ENCODE results near the gene MAP3K12. TPM values are rescaled to one million over a fixed set of nuclear protein-coding genes. Genes with fewer than 3 reads are reported as not detected.

Gene MAP3K12
- total and polyA plus RNA-seq, 2 donors from 2014 or later, result 15.2 to 21.8 TPM

GRCh38 chr12:53500776-53501614 is 1.7 kb upstream of the MAP3K12 start, which contains the start of gene TARBP2:
Gene TARBP2 (plus strand): TSS chr12:53501283. CDS start chr12:53501409, 126 bp downstream.
- intact Hi-C loops (cut with DNase I), result no loop called here
- FAIRE-seq (peak; percentile 98), DNase-seq (peak; percentile 99 to 100 (median 99))
- Histone ChIP-seq H3K36me3 (ENCODE audit: control insufficient read depth in 2 of 3, insufficient read depth in 3 of 3, low read length in 3 of 3) (peaks cover 0 to 8% (median 4%) of the 10 kb centered on the region in 3 donors), H3K9ac (ENCODE audit: low read length in 3 of 3) (peak within 1 kb of the TSS; percentile 79 to 100 (median 91)), H3K27ac (ENCODE audit: low read depth in 2 of 2, low read length in 2 of 2) (peak within 1 kb of the TSS; percentile 98 to 100), H3K9me3 (ENCODE audit: control insufficient read depth in 2 of 3, insufficient read depth in 1 of 3, low read length in 3 of 3) (no peaks in the 10 kb centered on the region), H3K4me3 (ENCODE audit: low read length in 3 of 3) (peak within 1 kb of the TSS; percentile 82 to 95 (median 83)), H3K4me1 (ENCODE audit: control insufficient read depth in 2 of 3, insufficient read depth in 2 of 3, low read depth in 1 of 3, low read length in 3 of 3) (peaks cover 2 to 31% (median 20%) of the 10 kb centered on the region in 3 donors), H3K27me3 (ENCODE audit: control insufficient read depth, insufficient read depth, low read length) (no peaks in the 10 kb centered on the region)
- TF ChIP-seq CTCF (IDR thresholded peaks at IDR 0.05; ENCODE audit: borderline replicate concordance, extremely low read depth, insufficient read depth), result no peak

- FAIRE-seq (no peak), DNase-seq (peak in 3 of 5 donors; percentile 59 to 83 (median 73))
- H3K36me3 ChIP-seq (ENCODE audit: control insufficient read depth in 2 of 3, insufficient read depth in 3 of 3, low read length in 3 of 3), result peaks cover 0 to 4% (median 3%) of the 10 kb centered on the region in 3 donors
- H3K27me3 ChIP-seq (ENCODE audit: control insufficient read depth, insufficient read depth, low read length), result no peaks in the 10 kb centered on the region
- H3K4me3 ChIP-seq (ENCODE audit: low read length in 3 of 3), result peak overlapping the region; percentile 82 to 95 (median 83)
- peak overlapping the region; percentile 98 to 100 for H3K27ac ChIP-seq (ENCODE audit: low read depth in 2 of 2, low read length in 2 of 2)
- H3K9me3 ChIP-seq (ENCODE audit: control insufficient read depth in 2 of 3, insufficient read depth in 1 of 3, low read length in 3 of 3), result no peaks in the 10 kb centered on the region
- intact Hi-C loops (cut with DNase I), result no loop called here
- peak overlapping the region; percentile 79 to 100 (median 91) for H3K9ac ChIP-seq (ENCODE audit: low read length in 3 of 3)
- peaks cover 2 to 33% (median 26%) of the 10 kb centered on the region in 3 donors for H3K4me1 ChIP-seq (ENCODE audit: control insufficient read depth in 2 of 3, insufficient read depth in 2 of 3, low read depth in 1 of 3, low read length in 3 of 3)
- TF ChIP-seq CTCF (IDR thresholded peaks at IDR 0.05; ENCODE audit: borderline replicate concordance, extremely low read depth, insufficient read depth), result no peak
Measured at GRCh38 chr12:53500142-53500775, 1.0 kb upstream of the MAP3K12 start.

- H3K4me3 ChIP-seq (ENCODE audit: low read length in 3 of 3), result no peak overlapping the region
- H3K9ac ChIP-seq (ENCODE audit: low read length in 3 of 3), result no peak overlapping the region
- H3K27ac ChIP-seq (ENCODE audit: low read depth in 2 of 2, low read length in 2 of 2), result no peak overlapping the region
- no peaks in the 10 kb centered on the region for H3K36me3 ChIP-seq (ENCODE audit: control insufficient read depth in 2 of 3, insufficient read depth in 3 of 3, low read length in 3 of 3)
- intact Hi-C loops (cut with DNase I), result no loop called here
- no peaks in the 10 kb centered on the region for H3K27me3 ChIP-seq (ENCODE audit: control insufficient read depth, insufficient read depth, low read length)
- peaks cover 2 to 35% (median 34%) of the 10 kb centered on the region in 3 donors for H3K4me1 ChIP-seq (ENCODE audit: control insufficient read depth in 2 of 3, insufficient read depth in 2 of 3, low read depth in 1 of 3, low read length in 3 of 3)
- H3K9me3 ChIP-seq (ENCODE audit: control insufficient read depth in 2 of 3, insufficient read depth in 1 of 3, low read length in 3 of 3), result no peaks in the 10 kb centered on the region
- no peak for TF ChIP-seq CTCF (IDR thresholded peaks at IDR 0.05; ENCODE audit: borderline replicate concordance, extremely low read depth, insufficient read depth)
- FAIRE-seq, result no peak
- no peak for DNase-seq
Measured at GRCh38 chr12:53498235-53498630, 1.0 kb downstream of the MAP3K12 start.

Measured in kidney (tissue), 14 donors.